HTERT RPE-1 (cell line): Measurements from ENCODE around the gene MOV10L1.
"Not testable (repeated sequence)": the region's sequence is repeated elsewhere in the genome, so short reads cannot be mapped to it uniquely, and the experiment has no call there.

Experiments used
- in situ Hi-C: fragments of 300-500 bp; cut with MboI; formaldehyde crosslinking; loops from 4 replicates; pipeline ENCODE4 v1.14.3; 2020; ENCODE audit warnings: low sequenced_read_pairs

The MOV10L1 gene

GRCh38 chr22:50076646-50077535 lies 12.9 kb upstream of the MOV10L1 start:
- in situ Hi-C loops, result no loop called here

- in situ Hi-C loops, result no loop called here
These were observed 11.6 kb upstream of the MOV10L1 start for GRCh38 chr22:50078246-50078645.

GRCh38 chr22:50078761-50079160 lies 11.0 kb upstream of the MOV10L1 start:
- in situ Hi-C loops, result no loop called here

- in situ Hi-C loops, result no loop called here
These were observed 9.7 kb upstream of the MOV10L1 start for GRCh38 chr22:50080077-50080465.

- in situ Hi-C loops, result no loop called here
These were observed 8.2 kb upstream of the MOV10L1 start for GRCh38 chr22:50081426-50082196.

GRCh38 chr22:50082197-50082715 lies 7.5 kb upstream of the MOV10L1 start:
- in situ Hi-C loops, result no loop called here

- in situ Hi-C loops, result no loop called here
These were observed 6.8 kb upstream of the MOV10L1 start for GRCh38 chr22:50082961-50083461.

- in situ Hi-C loops, result no loop called here
These were observed 6.2 kb upstream of the MOV10L1 start for GRCh38 chr22:50083462-50084079.

- in situ Hi-C loops, result no loop called here
These were observed 5.7 kb upstream of the MOV10L1 start for GRCh38 chr22:50084080-50084477.

GRCh38 chr22:50084614-50085021 lies 5.2 kb upstream of the MOV10L1 start:
- in situ Hi-C loops, result no loop called here

GRCh38 chr22:50085211-50085972 lies 4.4 kb upstream of the MOV10L1 start, which contains the start of gene MLC1:
MLC1 (minus strand) TSS chr22:50085426; CDS start chr22:50084902, 524 bp downstream.
- in situ Hi-C loops, result no loop called here

- in situ Hi-C loops, result no loop called here
These were observed 3.3 kb upstream of the MOV10L1 start for GRCh38 chr22:50086526-50086925.

- in situ Hi-C loops, result not testable (repeated sequence)
These were observed 2.8 kb upstream of the MOV10L1 start for GRCh38 chr22:50086975-50087374.

GRCh38 chr22:50087646-50088045 lies 2.2 kb upstream of the MOV10L1 start:
- in situ Hi-C loops, result no loop called here

GRCh38 chr22:50088096-50088495 lies 1.7 kb upstream of the MOV10L1 start:
- in situ Hi-C loops, result no loop called here

GRCh38 chr22:50089231-50089630 lies 575 bp upstream of the MOV10L1 start:
- in situ Hi-C loops, result no loop called here

GRCh38 chr22:50090412-50090714 lies 557 bp downstream of the MOV10L1 start:
- in situ Hi-C loops, result no loop called here

GRCh38 chr22:50091092-50091768 lies 1.4 kb downstream of the MOV10L1 start:
- in situ Hi-C loops, result no loop called here

- in situ Hi-C loops, result no loop called here
These were observed 2.5 kb downstream of the MOV10L1 start for GRCh38 chr22:50092342-50092741.

- in situ Hi-C loops, result no loop called here
These were observed 8.2 kb downstream of the MOV10L1 start for GRCh38 chr22:50098052-50098451.
